Activated naive CD8-positive, alpha-beta T cell treated with anti-CD3 and anti-CD28 coated beads, Interleukin-2, amount 10 ng/mL, durations not matched to agents 7 days and 5 days (primary cell): ENCODE results near the gene KIF26B. TPM values are rescaled to one million over a fixed set of nuclear protein-coding genes. Genes with fewer than 3 reads are reported as not detected.

Experiments used
- ATAC-seq: fragments of 150-1000 bp; cut with Tn5 transposase; one replicate; pipeline ENCODE4 v1.10.0; 2021; ENCODE audit warnings: low read depth, moderate library complexity
- POLR2A ChIA-PET: fragments of 350-600 bp; sonication (Branson Sonifier 250); formaldehyde crosslinking; loops from one replicate; lab custom pipeline; 2021; ENCODE audit warnings: antibody characterized with exemption; lab: Charles Lee
- DNase-seq: peaks from one replicate; pipeline ENCODE4 v3.0.0; 2021
- H3K27ac Mint-ChIP-seq: one replicate; pipeline ENCODE4 v1.8.0; 2022; ENCODE audit warnings: mild to moderate bottlenecking, mixed read lengths
- H3K27me3 Mint-ChIP-seq: one replicate; pipeline ENCODE4 v1.8.0; 2022; ENCODE audit warnings: mild to moderate bottlenecking, moderate library complexity, mixed read lengths
- H3K36me3 Mint-ChIP-seq: one replicate; pipeline ENCODE4 v1.8.0; 2021; ENCODE audit warnings: mild to moderate bottlenecking, mixed read lengths
- H3K4me1 Mint-ChIP-seq: one replicate; pipeline ENCODE4 v1.8.0; 2021; ENCODE audit warnings: mixed read lengths
- H3K4me3 Mint-ChIP-seq: one replicate; pipeline ENCODE4 v1.8.0; 2022; ENCODE audit warnings: mild to moderate bottlenecking, moderate library complexity, mixed read lengths
- H3K9me3 Mint-ChIP-seq: one replicate; pipeline ENCODE4 v1.8.0; 2021; ENCODE audit warnings: mixed read lengths
- total RNA-seq, 2 experiments: library from RNA; stranded (reverse); gene quantifications; one replicate each; pipeline ENCODE4 v1.2.3, GENCODE V29; 2021

KIF26B gene
- total RNA-seq, 2 experiments from 2014 or later, result 0.14 TPM; not detected in 1

GRCh38 chr1:245516284-245516759 lies 361.5 kb downstream of the KIF26B start:
- H3K9me3 Mint-ChIP-seq, result no peaks in the 10 kb centered on the region
- no peak overlapping the region for H3K4me3 Mint-ChIP-seq
- DNase-seq (no peak), ATAC-seq (no peak)
- no peaks in the 10 kb centered on the region for H3K36me3 Mint-ChIP-seq
- H3K27ac Mint-ChIP-seq, result no peak overlapping the region
- H3K4me1 Mint-ChIP-seq, result peaks cover 2% of the 10 kb centered on the region
- POLR2A ChIA-PET, result no interaction called here
- peaks cover 3% of the 10 kb centered on the region for H3K27me3 Mint-ChIP-seq

DNA sequence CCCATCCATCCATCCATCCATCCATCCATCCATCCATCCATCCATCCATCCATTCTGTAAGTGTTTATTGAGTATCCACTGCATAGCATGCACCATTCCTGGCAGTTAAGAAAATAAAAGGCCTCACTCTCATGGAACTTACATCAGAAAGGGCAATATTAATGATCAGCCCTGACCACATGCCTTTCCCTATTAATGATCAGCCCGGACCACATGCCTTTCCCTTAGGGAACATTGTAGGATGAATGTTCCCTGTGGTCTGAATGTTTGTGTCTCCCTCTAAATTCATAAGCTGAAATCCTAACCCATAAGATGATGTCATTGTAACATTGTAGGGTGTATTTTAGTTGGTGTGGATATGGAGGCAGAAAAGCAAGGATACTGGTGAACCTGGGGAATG lies 365.8 kb downstream of the KIF26B start:
- H3K27ac Mint-ChIP-seq, result no peak overlapping the region

GRCh38 chr1:245526141-245526540 lies 371.4 kb downstream of the KIF26B start:
- no peak for DNase-seq

More for the DNA sequence above, 365.8 kb downstream of the KIF26B start:
- POLR2A ChIA-PET, result no interaction called here
- Mint-ChIP-seq H3K4me1 (no peaks in the 10 kb centered on the region), H3K27me3 (peaks cover 7% of the 10 kb centered on the region), H3K9me3 (no peaks in the 10 kb centered on the region), H3K36me3 (no peaks in the 10 kb centered on the region), H3K4me3 (no peak overlapping the region)
- DNase-seq (no peak), ATAC-seq (no peak)

GRCh38 chr1:245528258-245528635 lies 373.5 kb downstream of the KIF26B start:
- no peak for DNase-seq
- Mint-ChIP-seq H3K27ac (no peak overlapping the region), H3K4me3 (no peak overlapping the region), H3K9me3 (no peaks in the 10 kb centered on the region), H3K27me3 (peaks cover 7% of the 10 kb centered on the region), H3K4me1 (no peaks in the 10 kb centered on the region), H3K36me3 (no peaks in the 10 kb centered on the region)
- ATAC-seq, result no peak
- POLR2A ChIA-PET, result no interaction called here

More at GRCh38 chr1:245526141-245526540, 371.4 kb downstream of the KIF26B start:
- POLR2A ChIA-PET, result no interaction called here
- peaks cover 7% of the 10 kb centered on the region for H3K27me3 Mint-ChIP-seq
- H3K27ac Mint-ChIP-seq, result no peak overlapping the region
- H3K4me3 Mint-ChIP-seq, result no peak overlapping the region
- no peaks in the 10 kb centered on the region for H3K9me3 Mint-ChIP-seq
- no peaks in the 10 kb centered on the region for H3K4me1 Mint-ChIP-seq
- no peaks in the 10 kb centered on the region for H3K36me3 Mint-ChIP-seq
- ATAC-seq, result no peak

DNA sequence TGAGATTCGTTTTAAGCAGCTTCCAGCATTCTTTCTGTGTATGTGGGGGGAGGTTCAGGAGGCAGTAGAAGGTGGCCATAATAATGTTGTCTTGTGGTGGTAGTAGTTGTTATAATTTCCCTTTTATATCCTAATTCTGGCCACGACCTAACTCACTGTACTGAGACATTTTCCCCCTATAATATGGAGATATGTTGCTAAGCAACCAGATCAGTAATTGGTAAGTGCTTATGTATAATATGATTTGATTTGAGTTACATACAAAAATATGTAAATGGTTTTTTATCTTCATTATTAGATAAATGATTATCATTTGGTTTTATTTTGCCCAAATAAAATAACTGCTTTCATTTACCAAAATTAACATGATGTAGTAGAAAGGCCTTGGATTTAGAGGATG lies 376.2 kb downstream of the KIF26B start:
- no peaks in the 10 kb centered on the region for H3K9me3 Mint-ChIP-seq

DNA sequence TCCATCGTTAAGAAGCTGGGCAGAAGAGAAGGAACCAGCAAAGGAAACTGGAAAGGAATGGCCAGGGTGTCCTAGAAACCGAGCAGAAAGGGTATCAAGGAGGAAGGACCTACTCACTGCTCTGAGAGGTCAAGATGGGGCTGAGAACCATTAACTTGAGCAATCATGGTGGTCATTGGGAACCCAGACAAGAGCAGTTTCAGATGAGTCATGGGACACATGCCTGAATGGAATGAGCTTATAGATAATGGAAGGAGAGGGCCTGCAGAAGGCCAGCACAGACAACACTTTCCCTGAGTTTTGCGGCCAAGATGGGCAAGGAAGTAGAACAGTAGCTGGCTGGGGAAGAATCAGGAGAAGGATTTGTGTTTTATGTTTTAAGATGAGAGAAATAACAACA lies 383.2 kb downstream of the KIF26B start:
- H3K4me3 Mint-ChIP-seq, result no peak overlapping the region
- no peaks in the 10 kb centered on the region for H3K27me3 Mint-ChIP-seq
- no peak for DNase-seq
- H3K4me1 Mint-ChIP-seq, result no peaks in the 10 kb centered on the region
- no peaks in the 10 kb centered on the region for H3K36me3 Mint-ChIP-seq
- no peak for ATAC-seq
- H3K27ac Mint-ChIP-seq, result no peak overlapping the region
- no peaks in the 10 kb centered on the region for H3K9me3 Mint-ChIP-seq
- POLR2A ChIA-PET, result no interaction called here

More for the DNA sequence above, 376.2 kb downstream of the KIF26B start:
- DNase-seq (no peak), ATAC-seq (no peak)
- POLR2A ChIA-PET, result no interaction called here
- H3K27ac Mint-ChIP-seq, result no peak overlapping the region
- no peaks in the 10 kb centered on the region for H3K36me3 Mint-ChIP-seq
- no peaks in the 10 kb centered on the region for H3K27me3 Mint-ChIP-seq
- H3K4me3 Mint-ChIP-seq, result no peak overlapping the region
- H3K4me1 Mint-ChIP-seq, result no peaks in the 10 kb centered on the region

- DNase-seq (no peak), ATAC-seq (no peak)
- H3K4me1 Mint-ChIP-seq, result no peaks in the 10 kb centered on the region
- no peak overlapping the region for H3K4me3 Mint-ChIP-seq
- no peaks in the 10 kb centered on the region for H3K9me3 Mint-ChIP-seq
- H3K27ac Mint-ChIP-seq, result no peak overlapping the region
- no peaks in the 10 kb centered on the region for H3K27me3 Mint-ChIP-seq
- POLR2A ChIA-PET, result no interaction called here
- H3K36me3 Mint-ChIP-seq, result no peaks in the 10 kb centered on the region
Measured at GRCh38 chr1:245538671-245539070, 383.9 kb downstream of the KIF26B start.

GRCh38 chr1:245541369-245541768 lies 386.6 kb downstream of the KIF26B start:
- DNase-seq (no peak), ATAC-seq (no peak)
- H3K9me3 Mint-ChIP-seq, result no peaks in the 10 kb centered on the region
- H3K27ac Mint-ChIP-seq, result no peak overlapping the region
- H3K27me3 Mint-ChIP-seq, result no peaks in the 10 kb centered on the region
- no peak overlapping the region for H3K4me3 Mint-ChIP-seq
- POLR2A ChIA-PET, result no interaction called here
- no peaks in the 10 kb centered on the region for H3K36me3 Mint-ChIP-seq
- no peaks in the 10 kb centered on the region for H3K4me1 Mint-ChIP-seq

- no peaks in the 10 kb centered on the region for H3K27me3 Mint-ChIP-seq
- POLR2A ChIA-PET, result no interaction called here
- ATAC-seq, result no peak
- no peaks in the 10 kb centered on the region for H3K36me3 Mint-ChIP-seq
- no peak overlapping the region for H3K27ac Mint-ChIP-seq
- no peaks in the 10 kb centered on the region for H3K4me1 Mint-ChIP-seq
- DNase-seq, result no peak
- no peak overlapping the region for H3K4me3 Mint-ChIP-seq
- H3K9me3 Mint-ChIP-seq, result no peaks in the 10 kb centered on the region
Measured at GRCh38 chr1:245542365-245542764, 387.6 kb downstream of the KIF26B start.

DNA sequence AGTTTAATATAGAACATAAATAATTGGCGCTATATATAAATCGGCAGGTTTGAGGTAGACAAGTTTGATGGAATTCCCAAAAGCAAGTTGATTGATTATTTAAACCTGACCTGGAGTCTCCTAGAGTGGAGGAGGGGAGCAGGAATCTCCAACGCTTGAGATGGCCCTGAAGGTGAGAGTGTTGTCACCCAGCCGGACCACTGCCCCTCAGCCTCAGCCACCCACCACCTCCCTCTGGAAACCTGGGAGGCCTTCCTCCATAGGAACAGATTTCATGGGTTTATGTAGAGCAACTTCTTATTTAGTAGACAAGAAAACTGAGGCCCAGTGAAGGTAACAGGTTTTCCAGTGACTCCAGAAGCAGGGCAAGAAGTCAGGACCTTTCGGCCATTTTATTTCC lies 389.5 kb downstream of the KIF26B start:
- Mint-ChIP-seq H3K4me3 (no peak overlapping the region), H3K9me3 (no peaks in the 10 kb centered on the region), H3K36me3 (no peaks in the 10 kb centered on the region), H3K4me1 (no peaks in the 10 kb centered on the region), H3K27ac (no peak overlapping the region), H3K27me3 (peaks cover 2% of the 10 kb centered on the region)
- POLR2A ChIA-PET, result no interaction called here
- no peak for ATAC-seq
- no peak for DNase-seq

DNA sequence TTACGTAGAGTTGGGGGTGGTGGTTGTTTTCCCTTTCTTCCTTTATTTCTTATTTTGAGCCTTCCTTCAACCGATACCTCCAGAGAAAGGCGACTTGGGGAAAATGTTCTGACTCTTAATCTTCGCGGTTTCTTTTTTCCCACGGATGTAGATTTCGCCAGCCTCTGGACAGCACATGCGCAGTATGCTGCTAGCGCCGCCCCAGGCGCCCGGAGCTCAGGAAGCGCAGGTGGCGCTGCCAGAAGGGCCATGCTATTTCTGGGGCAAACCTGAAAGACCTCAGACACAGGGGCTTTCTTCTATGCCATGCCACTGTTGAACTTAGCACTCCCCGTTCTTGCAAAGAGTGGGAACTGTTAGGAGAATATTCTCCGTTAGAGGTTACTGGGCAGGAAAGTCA lies 392.1 kb downstream of the KIF26B start:
- no peak overlapping the region for H3K27ac Mint-ChIP-seq
- H3K4me3 Mint-ChIP-seq, result no peak overlapping the region
- H3K4me1 Mint-ChIP-seq, result no peaks in the 10 kb centered on the region
- POLR2A ChIA-PET, result no interaction called here
- H3K9me3 Mint-ChIP-seq, result peaks cover 1% of the 10 kb centered on the region
- no peaks in the 10 kb centered on the region for H3K36me3 Mint-ChIP-seq
- peaks cover 6% of the 10 kb centered on the region for H3K27me3 Mint-ChIP-seq
- no peak for ATAC-seq
- DNase-seq, result no peak

- no peak for ATAC-seq
- no peak overlapping the region for H3K4me3 Mint-ChIP-seq
- peaks cover 6% of the 10 kb centered on the region for H3K27me3 Mint-ChIP-seq
Measured at GRCh38 chr1:245549996-245550719, 395.4 kb downstream of the KIF26B start.

DNA sequence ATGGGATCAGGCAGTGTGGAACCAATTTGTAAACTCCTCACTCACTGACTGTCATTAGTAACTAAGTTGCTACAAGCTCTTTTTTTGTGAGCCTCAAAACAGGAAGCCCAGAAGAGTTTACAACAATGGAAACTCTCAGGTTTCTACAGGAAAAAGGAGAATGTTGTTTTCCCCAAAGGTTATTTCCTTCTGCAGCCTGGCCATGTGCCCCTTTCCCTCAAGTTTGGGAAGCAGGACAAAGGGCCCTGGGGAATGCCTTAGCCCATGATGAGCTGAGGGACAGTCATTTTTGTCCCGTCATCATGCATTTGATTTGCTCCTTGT lies 395.9 kb downstream of the KIF26B start:
- no peaks in the 10 kb centered on the region for H3K4me1 Mint-ChIP-seq
- no peak overlapping the region for H3K4me3 Mint-ChIP-seq
- DNase-seq (no peak), ATAC-seq (no peak)
- no peaks in the 10 kb centered on the region for H3K36me3 Mint-ChIP-seq
- H3K27me3 Mint-ChIP-seq, result peaks cover 6% of the 10 kb centered on the region
- POLR2A ChIA-PET, result no interaction called here
- H3K9me3 Mint-ChIP-seq, result peaks cover 2% of the 10 kb centered on the region
- no peak overlapping the region for H3K27ac Mint-ChIP-seq

More at GRCh38 chr1:245549996-245550719, 395.4 kb downstream of the KIF26B start:
- no peaks in the 10 kb centered on the region for H3K36me3 Mint-ChIP-seq
- POLR2A ChIA-PET, result no interaction called here
- no peak overlapping the region for H3K27ac Mint-ChIP-seq
- no peaks in the 10 kb centered on the region for H3K4me1 Mint-ChIP-seq
- H3K9me3 Mint-ChIP-seq, result peaks cover 2% of the 10 kb centered on the region
- DNase-seq, result no peak

DNA sequence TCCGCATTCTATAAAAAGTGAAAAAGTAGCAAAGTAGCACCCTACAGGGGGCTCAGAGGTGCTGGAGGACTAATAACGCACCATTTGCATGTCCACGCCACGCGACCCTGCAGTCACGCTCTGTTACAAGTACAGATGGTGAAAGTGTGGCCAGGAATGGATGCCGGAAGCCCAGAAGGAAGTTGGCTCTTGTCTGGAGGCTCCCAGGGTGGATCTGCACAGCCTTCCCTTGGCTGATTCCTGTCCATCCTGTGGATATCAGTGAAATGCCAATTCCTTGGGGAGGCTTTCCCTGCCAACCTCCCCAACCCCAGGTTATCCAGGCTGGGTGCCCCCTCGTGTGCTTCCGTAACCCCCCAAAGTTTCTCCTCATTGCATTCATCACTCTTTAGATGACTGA lies 396.8 kb downstream of the KIF26B start:
- POLR2A ChIA-PET, result no interaction called here
- DNase-seq (no peak), ATAC-seq (no peak)
- Mint-ChIP-seq H3K9me3 (peaks cover 2% of the 10 kb centered on the region), H3K4me3 (no peak overlapping the region), H3K27me3 (peaks cover 6% of the 10 kb centered on the region), H3K27ac (no peak overlapping the region), H3K4me1 (no peaks in the 10 kb centered on the region), H3K36me3 (no peaks in the 10 kb centered on the region)
